HG03457 (cell line): ENCODE results near the gene KIF23.

ENCODE experiments used
- ATAC-seq: cut with Tn5 transposase; IDR thresholded peaks from one replicate; pipeline ENCODE4 v1.9.1; 2021; ENCODE audit warnings: moderate number of reproducible peaks; ENCODE audit not compliant: unreplicated experiment

The KIF23 gene

DNA sequence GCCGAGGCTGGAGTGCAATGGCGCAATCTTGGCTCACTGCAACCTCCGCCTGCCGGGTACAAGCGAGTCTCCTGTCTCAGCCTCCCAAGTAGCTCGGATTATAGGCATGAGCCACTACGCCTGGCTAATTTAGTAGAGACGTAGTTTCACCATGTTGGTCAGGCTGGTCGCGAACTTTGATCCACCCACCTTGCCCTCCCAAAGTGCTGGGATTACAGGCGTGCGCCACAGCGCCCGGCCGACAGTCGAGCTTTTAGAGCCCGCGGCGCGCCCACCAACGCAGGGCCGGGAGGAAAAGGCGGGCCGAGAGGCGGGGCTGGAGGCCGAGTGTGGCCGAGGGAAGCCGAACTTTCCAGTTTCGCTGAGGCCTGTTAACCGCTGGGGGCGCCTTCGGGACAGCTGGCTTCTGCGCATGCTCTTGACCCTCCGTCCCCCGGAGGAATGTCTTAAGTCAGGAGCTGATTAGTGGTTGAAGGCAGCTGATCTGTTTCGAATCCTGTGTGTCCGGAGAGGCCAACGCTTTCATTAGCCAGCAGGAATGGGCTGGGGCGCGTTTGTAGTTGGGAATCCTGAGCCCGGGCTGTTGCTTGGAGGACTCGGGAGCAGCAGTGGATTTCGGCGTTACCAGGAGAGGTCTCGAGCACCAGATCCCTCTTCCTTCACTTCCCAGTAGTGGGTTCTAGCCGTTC lies 48.5 kb downstream of the KIF23 start:
- peak; percentile 66 for ATAC-seq

DNA sequence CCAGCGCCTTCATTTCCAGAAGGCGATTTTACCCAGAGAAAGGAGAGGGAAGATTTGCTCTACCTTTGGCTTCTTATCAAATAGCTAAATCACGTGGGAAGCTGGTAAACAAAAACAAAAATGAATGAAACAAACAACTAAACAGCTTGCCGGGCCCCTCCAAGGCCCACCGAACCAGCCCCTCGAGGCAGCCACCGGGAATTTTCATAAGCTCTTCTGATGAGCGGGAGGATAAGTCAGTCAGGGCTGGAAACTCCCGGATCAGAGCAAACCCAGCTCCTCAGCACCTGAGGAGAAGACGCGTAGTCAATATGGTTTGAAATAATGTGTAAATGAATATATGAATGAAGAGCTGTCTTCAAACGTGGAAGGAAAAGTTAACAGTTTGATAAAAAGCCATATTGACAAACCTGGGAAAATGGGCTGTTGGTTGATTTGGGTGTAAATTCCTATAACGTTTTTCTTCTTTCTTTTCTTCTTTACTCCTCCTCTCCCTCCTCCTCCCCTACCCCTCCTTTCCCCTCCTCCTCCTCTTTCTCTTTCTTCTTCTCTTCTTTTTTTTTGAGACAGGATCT lies 49.1 kb downstream of the KIF23 start:
- no peak for ATAC-seq

DNA sequence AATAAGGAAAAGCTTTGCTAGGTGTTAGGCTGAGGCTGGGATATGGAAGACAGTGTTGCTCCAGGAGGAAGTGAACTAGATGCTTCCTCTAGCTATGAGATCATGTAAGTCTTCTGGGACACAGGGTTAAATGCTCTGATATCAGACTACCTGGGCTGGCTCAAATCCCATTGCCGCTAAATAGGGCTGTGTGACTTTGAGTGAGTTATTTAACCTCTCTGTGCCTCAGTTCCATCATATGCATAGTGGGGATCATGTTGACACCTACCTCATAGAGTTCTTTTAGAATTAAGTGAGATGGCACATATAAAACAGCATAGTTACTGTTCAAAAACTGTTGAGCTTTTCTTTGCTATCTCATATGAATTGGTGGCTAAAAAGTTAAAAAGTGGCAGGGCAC lies 51.1 kb downstream of the KIF23 start:
- ATAC-seq = no peak

- ATAC-seq = no peak
These were observed 52.6 kb downstream of the KIF23 start for GRCh38 chr15:69466733-69467132.

DNA sequence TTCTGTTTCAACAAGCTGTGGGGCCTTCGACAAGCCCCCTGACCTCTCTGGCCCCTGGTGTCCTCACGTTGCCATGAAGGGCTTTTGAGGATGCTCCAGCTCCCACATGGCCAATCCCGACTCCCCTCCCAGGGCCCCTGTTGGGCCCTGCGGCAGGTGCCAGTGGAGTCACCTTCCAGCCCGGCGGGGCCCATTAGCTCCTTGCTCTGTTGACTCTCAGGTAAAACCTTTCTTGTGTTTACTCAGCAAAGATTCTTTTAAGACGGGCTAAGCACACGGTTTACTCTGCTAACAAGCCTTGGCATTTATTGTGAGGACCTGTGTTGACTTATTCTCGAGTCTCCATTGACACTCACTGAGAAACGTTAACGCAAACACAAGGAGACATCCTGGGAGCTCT lies 53.5 kb downstream of the KIF23 start:
- ATAC-seq = no peak

DNA sequence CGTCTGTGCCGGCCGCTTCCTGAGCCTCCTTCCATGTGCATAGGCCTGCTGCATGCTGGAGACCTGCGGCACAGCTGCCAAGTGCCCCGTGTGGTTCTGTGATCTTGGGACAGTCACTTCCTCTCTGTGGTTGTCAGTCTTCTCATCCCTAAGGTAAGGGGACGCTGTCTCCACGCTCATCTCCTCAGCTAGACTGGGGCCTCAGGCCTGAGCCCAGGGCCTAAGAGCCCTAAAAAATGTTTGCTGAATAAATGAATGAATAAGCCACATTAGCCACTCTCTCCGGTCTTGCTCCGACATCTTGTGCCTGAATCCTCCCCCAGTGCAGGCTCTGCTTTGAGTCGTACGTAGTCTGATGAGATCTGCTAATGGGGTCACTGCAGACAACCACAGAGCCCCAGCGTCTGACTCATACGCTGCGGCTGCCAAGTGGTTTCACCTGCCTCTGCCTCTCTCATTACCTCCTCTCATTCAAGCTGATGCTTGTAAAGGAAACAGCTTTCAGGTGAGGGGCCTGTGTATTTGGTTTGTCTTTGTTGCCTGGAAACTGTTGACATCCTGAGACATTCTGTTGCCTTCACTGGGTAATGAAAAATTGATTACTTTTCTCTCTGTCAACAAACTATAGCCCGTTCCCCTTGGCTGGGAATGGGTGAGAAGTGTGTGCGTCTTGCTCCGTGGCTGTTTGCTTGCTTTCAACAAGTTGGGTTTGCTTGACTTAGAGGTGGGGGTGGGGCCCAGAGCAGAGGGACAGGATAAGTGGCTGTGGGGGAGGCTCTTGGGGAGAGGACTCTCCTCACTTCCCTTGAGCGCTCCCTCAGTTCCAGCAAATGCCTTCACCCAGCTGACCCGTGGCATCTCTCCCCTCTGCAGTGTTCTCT lies 54.3 kb downstream of the KIF23 start:
- ATAC-seq = no peak

- ATAC-seq = no peak
These were observed 55.5 kb downstream of the KIF23 start for GRCh38 chr15:69469467-69470201.

- ATAC-seq = no peak
These were observed 57.9 kb downstream of the KIF23 start for GRCh38 chr15:69472046-69472445.

GRCh38 chr15:69472562-69472961 lies 58.4 kb downstream of the KIF23 start:
- ATAC-seq = no peak

DNA sequence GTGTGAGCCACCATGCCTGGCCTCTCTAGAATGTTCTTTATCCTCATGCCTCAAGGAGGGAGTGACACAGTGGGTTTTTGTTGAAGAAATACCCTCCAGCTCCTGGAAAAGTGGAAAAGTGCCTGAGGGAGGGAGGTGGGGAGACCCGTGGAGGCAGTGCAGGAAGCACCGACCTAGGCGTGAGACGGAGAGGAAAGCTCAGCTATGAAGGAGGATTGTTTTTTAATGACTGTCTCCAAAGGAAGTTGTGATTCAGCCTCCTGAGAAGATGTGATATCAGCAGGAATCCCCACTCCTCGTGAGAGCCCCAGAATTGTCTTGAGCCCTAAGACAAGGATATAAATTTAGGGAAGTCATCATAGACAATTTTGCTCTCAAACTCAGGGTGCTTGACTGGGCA lies 60.1 kb downstream of the KIF23 start:
- ATAC-seq = no peak

GRCh38 chr15:69474846-69475455 lies 60.8 kb downstream of the KIF23 start:
- ATAC-seq = no peak

GRCh38 chr15:69475769-69476358 lies 61.7 kb downstream of the KIF23 start:
- ATAC-seq = no peak

GRCh38 chr15:69476704-69477473 lies 62.7 kb downstream of the KIF23 start:
- no peak for ATAC-seq

DNA sequence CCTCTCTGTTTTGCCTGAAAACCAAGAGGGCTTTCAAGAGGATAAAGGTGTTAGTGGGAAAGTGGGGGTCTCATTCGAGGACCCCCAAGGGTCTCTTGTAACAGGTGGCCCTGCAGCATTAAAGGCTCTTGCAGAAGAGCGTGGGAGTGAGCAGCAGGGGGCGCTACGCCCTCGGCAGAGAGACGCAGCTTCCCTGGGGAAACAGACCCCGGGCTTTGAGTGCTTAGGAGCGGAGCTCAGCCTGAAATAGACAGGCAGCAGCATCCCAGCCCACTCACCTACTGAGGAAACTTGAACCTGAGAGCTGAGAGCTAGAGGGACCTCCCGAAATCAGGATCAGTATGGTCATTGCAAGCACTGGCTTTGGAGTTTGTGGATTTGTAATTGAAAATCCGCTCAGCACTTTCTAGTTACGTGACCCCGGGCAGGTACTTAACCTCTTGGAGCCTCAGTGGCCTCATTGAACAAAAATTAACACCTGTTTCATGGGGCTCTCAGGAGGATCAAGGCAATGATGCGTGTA lies 64.2 kb downstream of the KIF23 start:
- ATAC-seq = no peak

DNA sequence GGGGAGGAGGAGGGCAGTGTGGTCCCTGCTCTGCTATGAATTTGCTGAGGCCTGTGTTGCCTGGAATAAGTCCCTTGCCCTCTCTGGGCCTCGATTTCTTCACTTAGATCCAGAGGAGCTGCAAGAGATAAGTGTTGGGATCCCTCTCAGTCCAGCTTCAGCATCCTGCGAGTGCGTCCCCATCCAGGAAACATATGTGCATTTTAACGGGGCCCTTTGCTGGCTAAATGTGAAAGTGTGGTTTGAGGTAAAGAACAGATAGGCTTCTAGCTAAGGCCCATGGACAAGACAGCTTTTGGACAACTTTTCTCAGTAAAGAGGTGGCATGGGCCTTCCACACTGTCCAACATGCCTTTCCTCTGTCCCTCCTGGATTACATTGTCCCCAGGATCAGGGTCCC lies 64.9 kb downstream of the KIF23 start:
- ATAC-seq = no peak

- no peak for ATAC-seq
These were observed 65.8 kb downstream of the KIF23 start for GRCh38 chr15:69479971-69480370.

DNA sequence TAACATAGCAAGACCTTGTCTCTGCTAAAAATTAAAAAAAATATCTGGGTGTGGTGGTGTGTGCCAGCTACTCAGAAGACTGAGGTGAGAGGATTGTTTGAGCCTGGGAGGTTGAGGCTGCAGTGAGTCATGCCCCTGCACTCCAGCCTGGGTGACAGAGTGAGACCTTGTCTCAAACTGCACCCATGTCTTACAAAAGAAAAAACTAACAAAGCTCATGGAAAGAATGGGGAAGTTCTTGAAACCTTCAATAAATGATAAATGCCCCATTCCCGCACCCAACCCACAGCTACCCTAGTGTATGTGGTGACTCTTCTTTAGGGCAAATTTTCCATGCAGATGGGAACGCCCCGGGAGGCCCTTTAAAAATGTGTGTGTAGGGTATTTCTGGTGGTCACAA lies 66.8 kb downstream of the KIF23 start:
- no peak for ATAC-seq

DNA sequence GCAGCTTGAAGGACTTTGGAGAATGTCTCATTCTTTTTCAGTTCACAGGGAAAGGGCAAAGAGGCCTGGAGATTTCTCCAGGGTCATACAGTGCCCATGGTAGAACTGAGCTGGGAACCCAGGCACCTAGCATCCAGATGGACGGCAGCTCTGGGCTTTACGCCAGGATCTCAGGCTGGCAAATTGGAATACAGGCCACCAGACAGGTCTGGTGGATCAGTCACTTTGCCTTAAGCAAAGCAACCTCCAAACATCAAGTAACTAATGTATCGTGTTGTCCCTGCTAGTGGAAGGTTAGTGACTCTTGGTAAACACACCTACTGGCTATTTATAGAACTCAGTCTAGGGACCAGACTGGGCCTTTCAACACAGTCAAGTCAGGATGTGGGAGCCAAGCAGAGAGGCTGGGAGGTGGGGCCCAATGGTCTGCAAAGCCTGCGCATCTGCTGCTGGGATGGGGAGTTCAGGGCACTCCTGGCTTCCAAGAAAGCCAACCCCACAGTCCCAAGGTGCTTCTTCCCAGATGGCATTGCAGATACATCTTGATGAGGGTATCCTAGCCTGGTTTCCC lies 68.6 kb downstream of the KIF23 start:
- no peak for ATAC-seq

- no peak for ATAC-seq
These were observed 70.7 kb downstream of the KIF23 start for GRCh38 chr15:69484837-69485236.
